KOPT-K1 (cell line): ENCODE measurements around the gene EMC9.

Experiments used
- H3K27ac ChIP-seq: fragments of 200-600 bp; sonication (generic); 2 replicates; pipeline ENCODE4 v1.5.1; 2016; ENCODE audit warnings: antibody characterized with exemption, mild to moderate bottlenecking, low read depth, low read length; ENCODE audit not compliant: poor library complexity, severe bottlenecking
- H3K36me3 ChIP-seq: fragments of 200-600 bp; sonication (generic); 2 replicates; pipeline ENCODE4 v1.5.1; 2017; ENCODE audit warnings: antibody characterized with exemption, mild to moderate bottlenecking, low read length, moderate library complexity; ENCODE audit not compliant: insufficient read depth
- H3K9me3 ChIP-seq: fragments of 200-600 bp; sonication (generic); 2 replicates; pipeline ENCODE4 v1.5.1; 2017; ENCODE audit warnings: antibody characterized with exemption, low read length, mild to moderate bottlenecking; ENCODE audit not compliant: insufficient read depth, poor library complexity, severe bottlenecking

The EMC9 gene

GRCh38 chr14:24146453-24146977 lies 5.1 kb upstream of the EMC9 start, which contains the start of gene PSME2:
PSME2 (minus strand) TSS chr14:24146610; CDS start chr14:24146581, 29 bp downstream.
- H3K9me3 ChIP-seq = no peaks in the 10 kb centered on the region
- peak within 1 kb of the TSS; percentile 96 for H3K27ac ChIP-seq
- H3K36me3 ChIP-seq = peaks cover 59% of the 10 kb centered on the region

GRCh38 chr14:24145690-24146452 lies 4.5 kb upstream of the EMC9 start:
- H3K36me3 ChIP-seq = peaks cover 53% of the 10 kb centered on the region
- H3K27ac ChIP-seq = peak overlapping the region; percentile 96

GRCh38 chr14:24145219-24145618 lies 3.8 kb upstream of the EMC9 start:
- H3K9me3 ChIP-seq = no peaks in the 10 kb centered on the region
- peak overlapping the region; percentile 96 for H3K27ac ChIP-seq
- peaks cover 46% of the 10 kb centered on the region for H3K36me3 ChIP-seq

More at GRCh38 chr14:24145690-24146452, 4.5 kb upstream of the EMC9 start:
- H3K9me3 ChIP-seq = no peaks in the 10 kb centered on the region

DNA sequence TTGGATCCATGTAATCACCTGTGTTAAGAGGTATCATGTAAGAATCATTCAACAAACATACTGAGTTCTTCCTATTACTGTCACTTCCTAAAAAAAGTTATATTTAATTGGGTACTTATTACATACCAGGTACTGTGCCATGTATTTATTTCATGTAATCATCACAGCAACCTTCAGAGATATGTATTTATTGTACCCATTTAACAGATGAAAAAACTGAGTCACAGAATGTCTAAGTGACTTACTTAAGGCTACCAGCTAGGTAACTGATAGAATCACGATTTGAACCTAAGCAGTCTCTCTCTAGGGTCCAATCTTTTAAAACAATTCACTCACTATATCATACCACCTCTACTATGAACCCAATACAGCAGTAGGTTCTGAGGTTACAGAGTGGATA lies 3.1 kb upstream of the EMC9 start:
- H3K36me3 ChIP-seq = peaks cover 42% of the 10 kb centered on the region

DNA sequence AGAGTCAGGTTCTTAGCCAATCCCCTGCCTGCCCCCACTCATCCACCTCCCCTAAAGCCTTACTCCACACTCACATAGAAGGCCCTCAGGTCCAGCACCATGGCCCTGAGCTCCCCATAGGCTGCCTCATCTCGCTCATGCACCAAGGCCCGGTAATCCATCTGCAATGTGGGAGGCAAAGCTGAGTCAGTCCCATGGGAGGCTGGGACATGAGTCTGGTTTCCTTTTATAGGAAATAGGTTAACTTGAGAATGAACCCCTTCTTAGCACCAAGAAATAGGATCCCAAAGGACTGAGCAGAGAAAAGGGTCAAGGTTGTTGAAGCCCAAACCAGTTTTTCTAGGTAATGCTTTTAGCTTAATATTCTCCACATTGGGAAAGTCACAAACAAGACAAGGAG lies 2.1 kb upstream of the EMC9 start:
- no peak overlapping the region for H3K27ac ChIP-seq
- peaks cover 42% of the 10 kb centered on the region for H3K36me3 ChIP-seq
- H3K9me3 ChIP-seq = no peaks in the 10 kb centered on the region

More for the DNA sequence above, 3.1 kb upstream of the EMC9 start:
- H3K9me3 ChIP-seq = no peaks in the 10 kb centered on the region
- no peak overlapping the region for H3K27ac ChIP-seq

- H3K36me3 ChIP-seq = peaks cover 49% of the 10 kb centered on the region
- no peak overlapping the region for H3K27ac ChIP-seq
- H3K9me3 ChIP-seq = no peaks in the 10 kb centered on the region
Measured at GRCh38 chr14:24139272-24139934, 2.0 kb downstream of the EMC9 start.

- H3K36me3 ChIP-seq = peaks cover 41% of the 10 kb centered on the region
- H3K27ac ChIP-seq = no peak overlapping the region
- no peaks in the 10 kb centered on the region for H3K9me3 ChIP-seq
Measured at GRCh38 chr14:24138396-24139271, 2.8 kb downstream of the EMC9 start.

- Histone ChIP-seq H3K9me3 (no peaks in the 10 kb centered on the region), H3K27ac (peak overlapping the region; percentile 94), H3K36me3 (peaks cover 32% of the 10 kb centered on the region)
Measured at GRCh38 chr14:24137529-24138395, 3.6 kb downstream of the EMC9 start.

DNA sequence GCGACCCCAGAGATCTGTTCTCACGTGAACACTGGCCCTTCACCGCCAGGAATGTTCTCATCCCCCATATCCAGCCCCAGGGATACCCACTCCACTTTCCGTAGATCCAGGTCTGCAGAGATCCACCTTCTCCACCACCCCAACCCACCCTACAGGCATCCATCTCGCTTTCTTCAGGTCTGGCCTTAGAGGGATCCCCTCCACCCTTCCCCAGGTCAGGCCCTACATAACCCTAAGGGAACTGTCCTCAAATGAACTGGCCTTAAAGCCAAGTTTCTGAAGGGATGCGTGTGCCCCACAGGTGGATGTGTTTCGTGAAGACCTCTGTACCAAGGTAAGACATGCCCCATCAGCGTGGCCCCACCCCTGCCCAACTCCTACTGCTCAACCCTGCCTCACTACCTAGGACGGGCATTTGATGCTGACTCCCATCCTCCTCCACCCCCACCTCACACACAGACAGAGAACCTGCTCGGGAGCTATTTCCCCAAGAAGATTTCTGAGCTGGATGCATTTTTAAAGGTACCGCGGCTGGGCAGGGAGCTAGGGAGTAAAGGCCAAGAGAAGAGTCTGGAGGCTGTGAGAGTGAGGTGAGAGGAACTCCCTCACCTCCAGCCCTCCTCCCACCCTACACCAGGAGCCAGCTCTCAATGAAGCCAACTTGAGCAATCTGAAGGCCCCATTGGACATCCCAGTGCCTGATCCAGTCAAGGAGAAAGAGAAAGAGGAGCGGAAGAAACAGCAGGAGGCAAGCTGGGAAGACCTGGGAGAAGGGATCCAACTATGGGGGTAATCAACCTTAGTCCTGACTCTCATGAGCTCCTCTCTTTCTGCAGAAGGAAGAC lies 4.5 kb downstream of the EMC9 start:
- Histone ChIP-seq H3K36me3 (peaks cover 29% of the 10 kb centered on the region), H3K9me3 (no peaks in the 10 kb centered on the region), H3K27ac (peak overlapping the region; percentile 94)

DNA sequence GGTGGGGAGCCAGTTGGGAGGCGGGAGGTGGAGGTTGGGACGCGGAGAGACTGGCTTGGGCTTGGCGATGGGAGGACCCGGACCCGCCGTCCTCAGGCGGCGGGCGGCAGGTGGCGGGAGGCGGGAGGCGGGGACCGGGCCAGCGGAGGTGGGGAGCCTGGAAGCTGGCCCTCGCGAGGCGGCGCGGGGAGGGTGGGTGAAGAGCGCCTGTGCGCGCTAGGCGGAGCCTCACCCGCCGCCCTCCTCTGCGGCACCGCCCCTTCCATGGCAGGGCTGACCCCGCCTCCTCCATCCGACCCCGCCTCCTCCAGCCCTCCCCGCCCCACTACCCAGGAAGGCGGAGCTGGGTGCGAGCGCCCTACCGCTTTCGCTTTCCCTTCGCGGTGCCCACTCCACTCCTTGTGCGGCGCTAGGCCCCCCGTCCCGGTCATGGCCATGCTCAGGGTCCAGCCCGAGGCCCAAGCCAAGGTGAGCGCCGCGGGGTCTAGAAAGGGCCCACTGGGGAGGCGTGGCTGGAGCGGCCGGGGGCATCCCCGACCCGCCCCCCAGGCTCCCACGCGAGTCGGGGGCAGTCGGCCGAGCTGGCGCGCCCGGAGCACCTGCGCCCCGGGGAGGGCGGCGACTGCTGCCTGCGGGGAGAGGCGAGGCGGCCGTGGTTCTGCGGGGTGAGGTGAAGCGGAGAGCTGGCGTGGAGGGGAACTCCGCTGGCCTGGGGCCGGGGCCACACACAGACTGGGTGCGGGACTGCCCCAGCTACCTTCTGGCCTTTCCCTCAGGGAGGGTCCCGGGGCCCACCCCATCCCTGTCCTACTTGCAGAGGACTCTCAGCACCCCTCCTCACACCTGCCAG lies 5.3 kb downstream of the EMC9 start, which contains the start of gene PSME1:
Gene PSME1, plus strand, starts transcription at position 361 of the 850 bp plus-strand sequence. Its CDS starts 69 bp downstream, at position 430.
- Histone ChIP-seq H3K9me3 (no peaks in the 10 kb centered on the region), H3K27ac (peak within 1 kb of the TSS; percentile 94), H3K36me3 (peaks cover 29% of the 10 kb centered on the region)

- Histone ChIP-seq H3K36me3 (peaks cover 29% of the 10 kb centered on the region), H3K9me3 (no peaks in the 10 kb centered on the region), H3K27ac (peak overlapping the region; percentile 94)
Measured at GRCh38 chr14:24135584-24135833, 5.9 kb downstream of the EMC9 start.

GRCh38 chr14:24133735-24134134 lies 7.7 kb downstream of the EMC9 start:
- Histone ChIP-seq H3K27ac (no peak overlapping the region), H3K36me3 (peaks cover 18% of the 10 kb centered on the region), H3K9me3 (no peaks in the 10 kb centered on the region)

DNA sequence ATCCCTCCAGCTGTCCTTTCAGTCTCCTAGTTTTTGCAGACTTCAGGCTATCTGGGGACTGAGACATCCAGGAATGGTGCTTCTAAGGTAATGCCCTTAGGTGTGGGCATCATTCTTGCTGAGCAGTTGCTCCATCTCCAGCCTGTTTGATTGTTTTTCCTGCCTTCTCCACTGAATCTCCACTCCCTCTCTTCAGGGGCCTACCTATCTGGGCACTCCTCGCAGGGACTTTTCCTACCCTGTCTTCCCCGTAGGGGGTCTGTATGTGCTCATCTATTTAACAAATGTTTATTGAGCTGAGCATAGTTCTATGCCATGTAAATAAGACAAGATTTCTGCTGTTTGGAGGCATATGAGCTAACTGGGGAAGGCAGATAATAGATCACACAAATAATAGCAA lies 8.4 kb downstream of the EMC9 start:
- H3K27ac ChIP-seq = peak overlapping the region; percentile 35
- no peaks in the 10 kb centered on the region for H3K9me3 ChIP-seq
- H3K36me3 ChIP-seq = peaks cover 10% of the 10 kb centered on the region
